Globus pallidus (tissue), 1 donor: ENCODE data around the gene UNC79.

Source experiments
- DNase-seq: peaks from one replicate; pipeline ENCODE4 v3.0.0-alpha.2; 2015; ENCODE audit warnings: low spot score

The UNC79 gene

DNA sequence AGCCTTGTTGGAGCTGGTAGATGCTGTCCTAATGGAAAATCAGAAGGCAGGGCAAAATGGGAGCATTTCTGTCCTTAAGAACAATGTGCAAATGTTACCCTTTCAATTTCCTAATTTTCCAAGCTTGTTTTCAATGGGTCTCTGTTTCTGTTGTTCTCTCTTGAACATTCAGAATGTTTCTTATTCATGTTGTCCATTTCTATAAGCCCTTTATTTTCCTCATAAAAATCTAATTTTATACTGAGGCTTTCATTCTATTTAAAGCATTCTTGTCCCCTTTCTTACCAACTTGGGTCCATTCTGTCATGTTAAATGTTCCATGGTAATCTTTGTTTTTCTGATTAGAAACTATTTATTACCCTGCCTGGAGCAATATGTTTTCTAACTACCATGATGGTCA is 232.6 kb downstream of the UNC79 start:
- no peak for DNase-seq

GRCh38 chr14:93665169-93665568 is 234.4 kb downstream of the UNC79 start:
- DNase-seq: no peak

GRCh38 chr14:93669632-93670031 is 238.9 kb downstream of the UNC79 start:
- DNase-seq: no peak

GRCh38 chr14:93674343-93674742 is 243.6 kb downstream of the UNC79 start:
- DNase-seq: no peak

DNA sequence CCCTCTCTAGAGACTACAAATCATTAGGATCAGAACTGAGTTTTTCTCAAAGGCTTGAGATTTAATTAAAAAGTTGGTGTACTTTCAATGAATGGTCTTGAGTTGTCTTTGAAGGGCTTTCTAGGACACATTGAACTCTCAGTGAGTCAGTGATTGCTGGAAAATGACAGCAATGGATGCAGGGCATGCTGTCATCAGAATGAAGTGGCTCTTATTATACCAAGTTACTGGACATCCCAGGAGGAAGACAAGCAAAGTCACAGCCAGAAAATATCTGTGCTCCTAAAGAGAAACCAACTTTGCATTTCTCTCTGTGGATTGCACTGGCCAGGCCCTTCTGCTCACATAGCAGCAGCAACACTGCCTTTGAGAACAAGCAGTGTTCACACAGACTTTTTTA is 244.9 kb downstream of the UNC79 start:
- no peak for DNase-seq

DNA sequence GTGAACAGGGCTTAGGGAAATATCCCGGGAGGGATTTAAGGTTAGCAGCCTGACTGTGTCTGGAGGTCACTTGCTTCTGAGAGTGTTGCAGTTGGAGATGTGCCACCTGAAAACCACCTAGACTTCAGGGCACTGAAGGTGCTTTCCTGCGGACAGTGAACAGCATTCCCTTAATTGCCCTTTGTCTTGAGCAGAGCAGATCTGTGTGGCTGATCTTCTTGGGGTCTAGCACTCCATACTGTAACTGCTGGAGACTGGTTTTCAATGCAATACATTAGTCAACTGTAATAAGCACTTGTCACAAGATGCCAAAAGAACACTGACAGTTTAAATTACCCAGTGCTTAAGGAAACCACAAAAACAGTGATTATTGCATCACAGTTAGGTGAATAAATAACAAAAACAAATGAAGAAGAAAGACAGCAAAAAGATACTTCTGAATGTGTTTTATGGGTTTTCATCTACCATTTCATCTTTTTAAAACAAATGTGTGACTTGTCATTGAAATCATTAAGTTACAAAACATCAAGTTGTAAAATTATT is 245.7 kb downstream of the UNC79 start:
- no peak for DNase-seq

DNA sequence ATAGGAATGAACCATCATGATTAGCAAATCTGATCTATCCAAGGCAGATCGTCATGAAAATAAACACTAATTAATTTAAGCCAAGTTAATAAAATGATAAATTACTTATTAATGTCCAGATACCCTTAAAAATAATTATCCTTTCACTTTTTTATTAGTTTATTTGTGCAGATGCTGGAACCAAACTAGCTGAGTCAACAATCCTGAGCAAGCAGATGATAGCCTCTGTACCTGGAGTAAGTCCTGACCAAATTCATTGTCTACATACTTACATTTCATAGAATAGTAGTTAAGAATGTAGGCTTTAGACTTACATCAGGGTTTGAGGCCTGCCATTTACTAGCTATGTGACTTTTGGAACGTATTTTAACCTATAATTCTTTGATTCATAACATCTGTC is 251.7 kb downstream of the UNC79 start:
- DNase-seq: no peak

GRCh38 chr14:93683226-93683625 is 252.5 kb downstream of the UNC79 start:
- DNase-seq: no peak

DNA sequence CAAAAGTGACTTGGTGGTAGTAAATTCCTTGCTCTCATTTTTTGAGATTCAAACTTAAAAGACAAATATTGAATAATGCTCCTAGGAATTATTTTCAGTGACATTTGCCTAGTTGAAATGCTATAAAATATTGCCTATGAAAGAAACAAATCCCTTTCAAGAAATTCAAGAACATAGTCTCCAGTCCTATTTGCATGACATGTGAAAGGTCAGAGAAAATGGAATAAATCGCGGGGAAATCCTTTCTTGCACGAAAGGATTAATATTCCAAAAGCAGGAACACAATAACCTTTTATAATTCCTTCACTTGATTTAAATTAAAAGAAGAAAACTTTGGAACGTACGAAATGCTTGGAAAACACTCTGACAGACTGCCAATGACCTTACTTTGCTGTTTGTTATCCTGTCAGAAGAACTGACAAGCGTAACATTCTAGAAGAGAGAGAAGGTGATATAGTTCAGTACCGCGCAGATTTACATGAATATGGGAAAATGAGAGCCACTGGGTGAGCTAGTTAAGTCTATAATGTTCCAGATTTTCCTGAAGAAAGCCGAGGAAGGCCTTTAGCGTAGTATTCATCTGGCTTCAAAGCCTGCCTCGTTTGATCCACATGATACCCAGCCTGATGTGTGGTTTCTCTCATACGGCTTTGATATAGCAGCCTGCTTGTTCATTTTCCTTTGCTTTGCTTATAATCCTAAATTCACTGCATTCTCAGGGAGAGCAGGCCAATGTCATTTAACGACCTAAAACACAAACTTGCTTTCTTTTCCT is 254.6 kb downstream of the UNC79 start:
- no peak for DNase-seq

DNA sequence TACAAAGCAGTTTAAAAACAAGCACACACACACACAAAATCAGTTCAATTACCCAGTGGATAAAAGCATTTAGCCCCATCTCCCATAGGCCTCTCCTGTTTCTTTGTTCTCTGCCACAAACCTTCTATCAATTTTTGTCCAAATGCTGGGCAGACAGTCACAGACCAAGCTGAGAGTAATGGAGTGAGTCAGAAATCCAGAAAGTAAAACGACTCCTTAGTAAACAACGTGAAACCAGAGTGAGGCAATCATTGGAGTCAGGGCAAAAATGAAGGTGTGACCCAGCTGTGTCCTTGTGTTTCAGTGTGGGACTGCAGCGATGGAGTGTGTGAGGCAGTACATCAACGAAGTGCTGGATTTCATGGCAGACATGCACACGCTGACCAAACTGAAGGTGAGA is 255.5 kb downstream of the UNC79 start:
- no peak for DNase-seq

DNA sequence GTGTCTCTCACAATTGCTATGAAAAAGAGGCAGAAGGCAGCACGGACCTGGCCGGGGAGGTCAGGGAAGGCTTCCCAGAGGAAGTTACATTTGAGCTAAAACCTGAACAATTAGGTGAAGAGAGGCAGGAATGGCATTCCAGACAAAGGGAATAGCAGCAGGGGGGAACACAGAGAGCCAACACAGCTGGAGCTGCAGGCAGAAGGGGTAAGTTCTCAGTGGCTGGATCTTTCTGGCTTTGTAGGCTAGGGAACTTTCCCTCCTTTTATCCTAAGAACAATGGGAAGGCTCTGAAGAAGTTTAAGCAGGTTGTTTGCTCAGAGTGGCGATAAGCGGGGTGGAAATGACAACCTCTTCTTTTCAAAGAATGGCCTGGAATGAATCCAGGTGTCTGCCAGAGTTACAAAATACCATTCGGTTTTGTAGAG is 257.5 kb downstream of the UNC79 start:
- DNase-seq: no peak

GRCh38 chr14:93688820-93689219 is 258.1 kb downstream of the UNC79 start:
- DNase-seq: no peak

- no peak for DNase-seq
Measured at GRCh38 chr14:93690146-93690545, 259.4 kb downstream of the UNC79 start.

- DNase-seq: no peak
Measured at GRCh38 chr14:93691042-93691780, 260.5 kb downstream of the UNC79 start.

DNA sequence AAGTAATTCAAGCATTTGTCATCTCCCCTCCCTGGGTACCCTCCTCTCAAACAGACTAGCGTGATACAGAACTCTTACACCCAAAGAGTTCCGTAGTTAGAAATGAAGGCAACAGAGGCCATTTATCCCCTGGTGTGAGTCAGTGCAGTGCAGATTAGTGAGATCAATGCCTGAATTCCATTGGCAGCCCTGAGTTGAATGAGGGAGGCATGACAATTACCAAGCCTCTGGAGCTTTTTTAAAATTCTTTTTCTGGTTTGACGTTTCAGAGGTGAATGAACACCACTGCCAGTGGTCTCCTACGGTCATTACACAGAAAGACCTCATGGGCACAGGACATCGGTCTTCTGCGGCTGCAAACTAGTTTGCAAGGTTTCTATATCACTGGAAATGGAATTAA is 263.2 kb downstream of the UNC79 start:
- DNase-seq: no peak

GRCh38 chr14:93700928-93701327 is 270.2 kb downstream of the UNC79 start:
- DNase-seq: no peak

- DNase-seq: no peak
Measured at GRCh38 chr14:93701562-93701961, 270.8 kb downstream of the UNC79 start.

DNA sequence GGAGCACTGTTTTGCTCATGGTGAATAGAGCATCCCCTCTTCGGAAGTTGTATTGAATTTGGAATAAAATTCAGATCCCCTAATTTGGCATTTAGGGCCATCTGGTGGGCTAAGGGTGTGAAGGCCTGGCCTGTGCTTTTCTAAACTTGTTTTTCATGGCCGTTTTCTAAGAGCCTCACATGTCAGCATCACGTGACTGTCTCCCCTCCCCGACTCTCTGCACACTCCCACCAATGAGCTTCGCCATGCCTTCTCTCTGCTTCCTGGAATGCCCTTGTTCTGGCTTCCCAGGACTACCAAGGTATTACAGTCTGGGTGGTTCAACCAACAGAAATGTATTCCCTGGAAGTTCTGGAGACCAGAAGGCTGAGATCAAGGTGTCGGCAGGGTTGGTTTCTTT is 272.2 kb downstream of the UNC79 start:
- DNase-seq: no peak

GRCh38 chr14:93703941-93704340 is 273.2 kb downstream of the UNC79 start:
- DNase-seq: no peak

DNA sequence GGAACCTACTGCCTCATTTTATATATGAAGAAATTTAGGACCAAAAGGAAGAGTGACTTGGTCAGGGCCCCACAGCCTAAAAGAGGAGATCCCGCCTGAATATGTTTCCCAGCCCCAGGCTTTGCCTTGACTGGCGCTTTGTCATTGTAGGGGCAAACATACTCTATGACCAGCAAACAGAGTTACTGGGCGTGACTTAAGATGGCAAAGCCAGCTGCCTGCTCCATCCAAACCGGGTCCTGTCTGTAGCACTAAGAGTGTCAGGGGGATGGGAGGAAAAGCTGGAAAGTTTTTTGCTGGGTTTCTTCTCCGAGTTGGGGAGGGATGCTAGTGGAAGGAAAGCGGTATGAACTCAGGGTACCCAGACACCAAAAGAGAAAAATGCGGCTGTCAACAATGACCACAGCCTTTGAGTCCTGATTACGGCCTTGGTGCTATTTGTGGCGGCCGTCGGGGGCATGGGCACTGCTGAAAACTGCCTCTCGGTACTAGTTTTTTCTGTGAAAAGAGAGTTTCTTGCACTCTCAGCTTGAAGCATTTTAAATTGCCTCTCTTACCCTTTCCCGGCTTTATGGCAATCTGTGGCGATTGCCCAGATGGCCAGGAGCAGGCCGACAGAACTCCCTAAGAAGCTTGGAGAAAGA is 274.9 kb downstream of the UNC79 start:
- DNase-seq: no peak

- DNase-seq: no peak
Measured at GRCh38 chr14:93706360-93706955, 275.7 kb downstream of the UNC79 start.

DNA sequence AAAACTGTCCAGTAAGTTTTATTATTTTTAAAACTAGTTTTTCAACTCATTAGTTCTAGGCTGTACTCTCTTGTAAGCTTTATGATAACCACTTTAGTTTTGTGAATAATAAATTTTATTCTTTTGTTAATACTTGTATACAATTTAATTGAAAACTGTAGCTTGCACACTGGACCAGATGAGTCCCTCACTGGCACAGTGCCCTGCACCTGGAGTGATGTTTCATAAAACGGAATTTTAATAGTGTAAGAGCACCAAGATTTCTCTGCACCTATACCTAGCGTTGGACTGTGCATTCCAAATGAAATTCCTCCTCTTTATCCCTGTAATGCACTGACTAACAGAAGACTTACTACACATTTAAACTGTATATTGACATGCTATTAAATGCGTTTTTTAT is 276.7 kb downstream of the UNC79 start:
- DNase-seq: no peak
